Right atrium auricular region (tissue), 2 donors: ENCODE results near the gene BCL2. TPM values are rescaled to one million over a fixed set of nuclear protein-coding genes. Genes with fewer than 3 reads are reported as not detected.
"Not testable (repeated sequence)": the region's sequence is repeated elsewhere in the genome, so short reads cannot be mapped to it uniquely, and the experiment has no call there.

Experiments used
- DNase-seq: peaks from one replicate; pipeline ENCODE4 v3.0.0-alpha.2; 2019; ENCODE audit warnings: low spot score
- H3K27ac ChIP-seq, 2 donors: fragments of 200-600 bp; sonication (generic); 1 replicate in 1 of 2; 2 replicates in 1 of 2; pipeline ENCODE4 v1.5.1; 2016 to 2019
- H3K27me3 ChIP-seq, 2 donors: fragments of 200-600 bp; sonication (generic); one replicate each; pipeline versions ENCODE4 v1.5.1 to v1.6.0; 2017 to 2019
- H3K36me3 ChIP-seq: fragments of 200-600 bp; sonication (generic); one replicate; pipeline ENCODE4 v1.5.1; 2016
- H3K4me1 ChIP-seq, 2 donors: fragments of 200-600 bp; sonication (generic); one replicate each; pipeline versions ENCODE4 v1.5.1 to v1.6.0; 2017 to 2019
- H3K4me3 ChIP-seq, 2 donors: fragments of 200-600 bp; sonication (generic); 1 replicate in 1 of 2; 2 replicates in 1 of 2; pipeline ENCODE4 v1.5.1; 2017 to 2019; ENCODE audit warnings: mild to moderate bottlenecking in 1 of 2, moderate library complexity in 1 of 2
- H3K9me3 ChIP-seq, 2 donors: fragments of 200-600 bp; sonication (generic); one replicate each; pipeline ENCODE4 v1.5.1; 2019
- total RNA-seq, 2 donors: library from RNA; depleted of rRNA; stranded (reverse); fragments of >200 nt; gene quantifications; one replicate each; pipeline ENCODE4 v1.1.0, GENCODE V29; 2016
- TF ChIP-seq, protein P1 (sequence below), 2 donors: fragments of 200-600 bp; sonication (generic); IDR thresholded peaks; one replicate each; pipeline ENCODE4 v1.5.1; 2019; ENCODE audit warnings: antibody characterized with exemption in 2 of 2

The BCL2 gene
- total RNA-seq, 2 donors from 2014 or later, result 6.5 to 8.0 TPM

DNA sequence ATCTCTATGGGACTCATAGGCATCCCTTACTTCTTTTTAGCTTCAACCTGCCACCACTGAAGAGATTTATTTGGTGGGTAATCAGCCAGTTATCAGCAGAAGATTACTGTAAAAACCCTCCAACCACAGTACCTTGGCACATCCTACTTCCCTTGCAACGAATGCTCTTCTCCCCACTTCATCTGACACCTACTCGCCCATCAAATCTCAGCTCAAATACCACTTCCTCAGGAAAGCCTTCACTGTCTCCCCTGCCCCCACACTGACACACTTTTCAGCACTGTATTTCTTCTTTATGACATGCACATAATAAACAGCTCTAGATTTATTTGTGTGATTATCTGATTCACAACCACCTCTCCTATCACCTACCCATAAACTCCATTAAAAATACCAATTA lies 44.4 kb upstream of the BCL2 start:
- Histone ChIP-seq H3K27me3 (no peaks in the 10 kb centered on the region), H3K4me3 (no peak overlapping the region), H3K36me3 (peaks cover 35% of the 10 kb centered on the region), H3K27ac (no peak overlapping the region), H3K4me1 (peaks cover 0 to 24% of the 10 kb centered on the region in 2 donors), H3K9me3 (no peaks in the 10 kb centered on the region)
- no peak for DNase-seq
- TF ChIP-seq, protein P1, sequence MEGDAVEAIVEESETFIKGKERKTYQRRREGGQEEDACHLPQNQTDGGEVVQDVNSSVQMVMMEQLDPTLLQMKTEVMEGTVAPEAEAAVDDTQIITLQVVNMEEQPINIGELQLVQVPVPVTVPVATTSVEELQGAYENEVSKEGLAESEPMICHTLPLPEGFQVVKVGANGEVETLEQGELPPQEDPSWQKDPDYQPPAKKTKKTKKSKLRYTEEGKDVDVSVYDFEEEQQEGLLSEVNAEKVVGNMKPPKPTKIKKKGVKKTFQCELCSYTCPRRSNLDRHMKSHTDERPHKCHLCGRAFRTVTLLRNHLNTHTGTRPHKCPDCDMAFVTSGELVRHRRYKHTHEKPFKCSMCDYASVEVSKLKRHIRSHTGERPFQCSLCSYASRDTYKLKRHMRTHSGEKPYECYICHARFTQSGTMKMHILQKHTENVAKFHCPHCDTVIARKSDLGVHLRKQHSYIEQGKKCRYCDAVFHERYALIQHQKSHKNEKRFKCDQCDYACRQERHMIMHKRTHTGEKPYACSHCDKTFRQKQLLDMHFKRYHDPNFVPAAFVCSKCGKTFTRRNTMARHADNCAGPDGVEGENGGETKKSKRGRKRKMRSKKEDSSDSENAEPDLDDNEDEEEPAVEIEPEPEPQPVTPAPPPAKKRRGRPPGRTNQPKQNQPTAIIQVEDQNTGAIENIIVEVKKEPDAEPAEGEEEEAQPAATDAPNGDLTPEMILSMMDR (IDR thresholded peaks at IDR 0.05), result no peak

DNA sequence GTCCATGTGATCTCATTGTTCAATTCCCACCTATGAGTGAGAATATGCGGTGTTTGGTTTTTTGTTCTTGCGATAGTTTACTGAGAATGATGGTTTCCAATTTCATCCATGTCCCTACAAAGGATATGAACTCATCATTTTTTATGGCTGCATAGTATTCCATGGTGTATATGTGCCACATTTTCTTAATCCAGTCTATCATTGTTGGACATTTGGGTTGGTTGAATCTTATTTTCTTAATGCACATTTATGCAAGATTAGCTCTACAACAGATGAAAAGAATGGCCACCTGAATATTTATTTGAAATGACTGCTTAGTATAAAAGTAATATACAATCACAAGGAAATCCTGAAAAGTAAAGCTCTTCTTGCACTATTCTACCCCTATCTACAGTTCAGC lies 43.9 kb upstream of the BCL2 start:
- not testable (repeated sequence) for DNase-seq, H3K9me3 ChIP-seq, H3K4me3 ChIP-seq, H3K27me3 ChIP-seq, H3K27ac ChIP-seq
- Histone ChIP-seq H3K36me3 (peaks cover 39% of the 10 kb centered on the region), H3K4me1 (peaks cover 0 to 24% of the 10 kb centered on the region in 2 donors)

DNA sequence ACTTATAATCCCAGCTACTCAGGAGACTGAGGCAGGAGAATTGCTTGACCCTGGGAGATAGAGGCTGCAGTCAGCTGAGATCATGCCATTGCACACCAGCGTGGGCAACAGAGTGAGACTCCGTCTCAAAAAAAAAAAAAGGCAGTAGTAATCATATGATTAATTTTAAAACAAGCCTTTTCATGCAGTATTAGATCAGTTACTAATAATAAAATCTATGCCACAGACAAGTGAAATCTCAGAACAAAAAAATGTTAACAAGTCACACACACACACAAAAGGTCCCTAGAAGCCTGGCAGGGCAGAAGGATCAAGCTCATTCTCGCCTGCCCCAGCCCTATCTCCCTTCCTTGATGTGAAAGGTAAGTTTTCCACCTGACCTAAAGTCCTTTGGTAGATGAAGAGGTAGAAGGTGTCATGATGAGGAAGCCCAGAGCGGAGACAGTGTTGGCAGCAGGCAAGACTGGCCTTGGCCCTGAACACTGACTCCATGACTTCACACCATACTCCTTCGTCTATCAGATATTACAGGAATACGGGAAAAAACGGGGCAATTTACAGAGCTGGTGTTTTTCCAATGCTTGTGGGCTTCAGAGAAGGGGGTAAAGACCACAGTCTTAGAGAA lies 36.8 kb upstream of the BCL2 start:
- Histone ChIP-seq H3K9me3 (no peaks in the 10 kb centered on the region), H3K27ac (peak overlapping the region; percentile 20 to 64), H3K36me3 (peaks cover 82% of the 10 kb centered on the region)

DNA sequence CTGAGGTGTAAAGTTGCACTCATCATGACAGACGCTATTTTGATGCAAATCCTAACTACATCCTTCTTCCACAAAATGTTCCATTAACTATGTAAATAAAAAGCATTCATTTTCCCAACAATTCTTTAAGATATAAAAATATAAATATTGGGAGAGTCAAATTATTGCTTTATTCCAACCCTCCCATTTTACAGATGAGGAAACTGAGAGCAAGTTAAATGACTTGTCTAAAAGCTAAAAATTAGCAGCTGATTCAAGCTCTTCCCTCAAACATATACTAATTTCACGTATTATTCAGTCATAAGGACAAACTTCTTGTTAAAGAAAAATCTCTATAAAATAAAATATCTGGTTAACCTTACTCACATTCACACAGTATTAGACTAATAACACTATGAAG lies 30.7 kb upstream of the BCL2 start:
- peaks cover 0 to 18% of the 10 kb centered on the region in 2 donors for H3K4me1 ChIP-seq
- DNase-seq, result no peak
- TF ChIP-seq, protein P1 (IDR thresholded peaks at IDR 0.05), result no peak
- H3K27me3 ChIP-seq, result no peaks in the 10 kb centered on the region
- H3K36me3 ChIP-seq, result peaks cover 71% of the 10 kb centered on the region
- no peak overlapping the region for H3K27ac ChIP-seq
- no peak overlapping the region for H3K4me3 ChIP-seq
- H3K9me3 ChIP-seq, result no peaks in the 10 kb centered on the region

More for the DNA sequence above, 36.8 kb upstream of the BCL2 start:
- no peak for DNase-seq
- Histone ChIP-seq H3K4me3 (no peak overlapping the region), H3K27me3 (no peaks in the 10 kb centered on the region), H3K4me1 (peaks cover 0 to 10% of the 10 kb centered on the region in 2 donors)
- TF ChIP-seq, protein P1 (IDR thresholded peaks at IDR 0.05), result no peak

DNA sequence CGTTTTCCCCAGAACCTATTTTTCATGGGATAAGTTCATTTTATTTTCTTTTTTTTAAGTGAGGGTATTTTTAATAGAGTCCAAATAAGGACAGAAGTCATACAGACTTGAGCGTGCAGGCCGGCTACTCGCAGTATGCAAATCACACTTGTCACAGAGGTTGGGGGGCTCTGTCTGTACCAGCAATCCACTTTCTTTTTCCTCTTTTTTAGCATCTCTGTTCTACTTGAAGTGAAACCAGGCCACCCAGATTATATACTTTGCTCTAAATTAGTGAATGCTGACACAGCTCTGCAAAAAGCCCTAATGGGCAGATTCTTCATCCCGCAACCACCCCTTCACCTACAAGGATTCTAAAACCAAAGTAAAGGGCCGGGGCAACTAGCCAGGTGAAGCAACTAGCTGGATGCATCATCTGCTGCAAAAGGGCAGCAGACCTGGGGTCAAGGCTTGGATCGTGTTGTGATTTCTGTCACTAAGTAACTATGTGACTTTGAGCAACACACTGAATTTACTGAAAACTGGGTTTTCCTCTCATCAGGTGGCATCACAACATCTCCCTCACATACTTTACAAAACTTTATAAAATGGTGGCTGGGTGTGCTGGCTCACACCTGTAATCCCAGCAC lies 29.1 kb upstream of the BCL2 start:
- peaks cover 64% of the 10 kb centered on the region for H3K36me3 ChIP-seq
- TF ChIP-seq, protein P1 (IDR thresholded peaks at IDR 0.05), result no peak
- peaks cover 0 to 25% of the 10 kb centered on the region in 2 donors for H3K4me1 ChIP-seq
- no peak overlapping the region for H3K27ac ChIP-seq
- no peaks in the 10 kb centered on the region for H3K27me3 ChIP-seq
- no peaks in the 10 kb centered on the region for H3K9me3 ChIP-seq
- no peak overlapping the region for H3K4me3 ChIP-seq
- no peak for DNase-seq

DNA sequence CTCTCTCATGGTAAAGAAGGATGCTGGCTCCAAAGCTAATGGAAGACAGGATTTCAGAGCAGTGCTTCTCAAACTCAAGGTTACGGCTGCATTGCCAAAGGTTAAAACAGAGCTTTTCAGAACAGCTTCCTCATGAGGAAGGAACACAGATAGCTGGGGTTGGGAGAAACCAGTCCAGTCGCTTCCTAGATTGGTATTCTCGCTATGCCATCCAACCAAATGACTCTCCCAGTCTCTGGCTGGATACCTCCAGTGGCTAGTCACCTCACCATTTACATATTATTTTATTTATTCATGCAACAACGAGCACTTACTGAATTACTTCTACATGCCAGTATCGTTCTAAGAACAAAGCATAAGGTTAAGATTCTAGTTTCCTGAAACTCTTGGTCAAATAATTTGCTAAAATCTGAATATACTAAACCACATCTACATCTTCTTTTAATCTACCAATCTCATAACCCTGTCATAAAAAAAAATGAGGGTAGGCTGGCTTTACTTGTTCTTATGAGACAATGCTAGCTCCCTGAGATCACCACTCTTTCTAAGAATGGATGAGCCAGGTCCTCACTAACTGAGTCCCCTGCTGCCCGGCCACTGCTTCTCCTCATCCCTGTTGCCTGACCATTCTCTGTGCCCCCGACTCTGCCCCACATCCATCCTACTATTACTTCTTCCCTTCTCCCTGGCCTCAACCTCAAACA lies 27.1 kb upstream of the BCL2 start:
- Histone ChIP-seq H3K27me3 (no peaks in the 10 kb centered on the region), H3K4me3 (peak overlapping the region in 1 of 2 donors; percentile 10), H3K27ac (peak overlapping the region; percentile 58 to 71), H3K36me3 (peaks cover 46% of the 10 kb centered on the region), H3K9me3 (no peaks in the 10 kb centered on the region), H3K4me1 (peaks cover 0 to 25% of the 10 kb centered on the region in 2 donors)
- no peak for DNase-seq
- TF ChIP-seq, protein P1 (IDR thresholded peaks at IDR 0.05), result no peak
